Motor neuron (in vitro differentiated cells): ENCODE measurements around the gene IQSEC3. TPM values are rescaled to one million over a fixed set of nuclear protein-coding genes. Genes with fewer than 3 reads are reported as not detected.

Experiments used
- ATAC-seq, 8 experiments: fragments of 200-7000 bp; cut with Tn5 transposase; replicated peaks in 6 of 8; 2 replicates each; pipeline ENCODE4 v1.8.0; 2021; ENCODE audit warnings: mild to moderate bottlenecking in 8 of 8, moderate library complexity in 8 of 8
- H3K27ac ChIP-seq, 2 donors: fragments of 250-450 bp; sonication (Bioruptor Pico); 2 replicates each; pipeline ENCODE4 v1.9.0; 2021; ENCODE audit warnings: antibody characterized with exemption in 2 of 2, mild to moderate bottlenecking in 2 of 2, moderate library complexity in 1 of 2
- H3K4me1 ChIP-seq, 2 donors: fragments of 250-450 bp; sonication (Bioruptor Pico); replicated peaks in 1 of 2; 2 replicates each; pipeline ENCODE4 v1.6.1; 2021; ENCODE audit warnings: antibody characterized with exemption in 2 of 2, mild to moderate bottlenecking in 2 of 2, moderate library complexity in 1 of 2
- H3K4me3 ChIP-seq, 5 donors: fragments of 250-450 bp; sonication (Bioruptor Pico); 2 replicates each; pipeline ENCODE4 v1.9.0; 2021; ENCODE audit warnings: antibody characterized with exemption in 5 of 5, mild to moderate bottlenecking in 5 of 5, moderate library complexity in 4 of 5
- WGBS, 10 experiments: fragments of 450-650 bp; shearing (Covaris generic); methylation state at CpG; one replicate each; pipeline ENCODE4 v1.0.0; 2022; 5-methylcytosine and 5-hydroxymethylcytosine counted together
- in situ Hi-C, 9 experiments: fragments of 400-800 bp; cut with MboI; loops; one replicate each; pipeline ENCODE4 v1.15.0; 2021; ENCODE audit warnings: low sequenced_read_pairs in 9 of 9, low pct_unique_long_range_greater_than_20kb in 2 of 9; ENCODE audit not compliant: unreplicated experiment in 9 of 9
- total RNA-seq, 8 experiments: library from RNA; unstranded; fragments of 300-600 nt; gene quantifications; 2 replicates each; pipeline versions ENCODE4 v1.2.3 to v1.2.4, GENCODE V29; 2022

IQSEC3 gene
- total RNA-seq, 8 experiments from 2014 or later: 0.09 to 5.6 (median 1.8) TPM

GRCh38 chr12:193261-193660 is 126.7 kb downstream of the IQSEC3 start:
- in situ Hi-C loops: no loop called here
- peak in 5 of 8 experiments; percentile 6 to 21 (median 13) for ATAC-seq
- Histone ChIP-seq H3K4me3 (no peak overlapping the region), H3K4me1 (peaks cover 15 to 20% of the 10 kb centered on the region in 2 donors), H3K27ac (peak overlapping the region; percentile 22 to 24)
- 0 to 62% (median 24%) methylated on average over 1 to 7 of the region's 10 CpGs; no CpG with 5 or more reads in 6 of the 10 experiments for whole genome bisulfite sequencing, 10 experiments

DNA sequence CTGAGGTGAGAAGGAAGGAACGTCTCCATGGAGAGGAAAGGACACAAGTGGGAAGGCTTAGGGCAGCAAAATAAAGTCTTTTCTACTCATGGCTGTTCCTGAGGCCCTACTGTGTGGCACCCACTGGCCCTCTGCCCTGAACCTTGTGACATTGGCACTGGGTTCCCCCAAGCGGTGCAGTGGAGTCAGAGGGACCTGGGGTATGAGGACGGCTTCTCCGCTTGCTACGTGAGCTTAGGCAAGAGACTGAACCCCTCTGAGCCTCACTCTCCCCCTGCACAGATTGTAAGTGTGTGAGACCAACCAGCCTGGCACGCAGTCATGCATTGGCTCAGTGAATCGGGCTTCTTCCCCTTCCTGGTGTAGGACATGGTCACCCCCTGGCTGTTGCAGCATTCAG is 127.7 kb downstream of the IQSEC3 start:
- whole genome bisulfite sequencing, 10 experiments: 67 to 100% (median 83%) methylated on average over 1 to 7 of the region's 7 CpGs; no CpG with 5 or more reads in 3 of the 10 experiments

DNA sequence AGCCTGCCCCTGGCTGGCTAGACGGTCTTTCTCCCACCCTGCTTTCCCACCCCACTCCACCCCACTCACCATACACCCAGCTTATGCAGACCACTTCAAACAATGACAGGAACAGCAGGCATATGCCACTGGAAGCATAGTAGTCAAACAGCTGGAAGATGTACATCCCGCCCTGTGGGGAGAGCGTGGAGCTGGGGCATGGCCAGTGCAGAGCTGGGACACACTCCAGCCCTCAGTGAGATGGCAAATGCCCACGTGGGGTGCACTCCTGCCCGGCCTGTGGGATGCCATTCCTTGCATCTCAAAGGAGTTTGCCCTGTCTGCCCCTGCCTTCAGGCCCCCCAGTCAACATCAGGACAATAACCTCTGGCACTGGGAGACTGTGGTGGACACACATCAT is 128.6 kb downstream of the IQSEC3 start:
- in situ Hi-C loops: no loop called here
- no peak overlapping the region for H3K4me3 ChIP-seq
- no peak for ATAC-seq
- WGBS, 10 experiments: 6 to 83% methylated on average over 2 to 3 of the region's 5 CpGs; no CpG with 5 or more reads in 8 of the 10 experiments
- H3K4me1 ChIP-seq: peaks cover 22 to 24% of the 10 kb centered on the region in 2 donors
- H3K27ac ChIP-seq: no peak overlapping the region

More for the DNA sequence above, 127.7 kb downstream of the IQSEC3 start:
- no peak for ATAC-seq
- in situ Hi-C loops: no loop called here
- Histone ChIP-seq H3K4me1 (peaks cover 17 to 18% of the 10 kb centered on the region in 2 donors), H3K27ac (no peak overlapping the region), H3K4me3 (no peak overlapping the region)

GRCh38 chr12:195951-196350 is 129.4 kb downstream of the IQSEC3 start:
- in situ Hi-C loops: no loop called here

GRCh38 chr12:196436-196835 is 129.9 kb downstream of the IQSEC3 start:
- H3K4me1 ChIP-seq: peaks cover 22 to 24% of the 10 kb centered on the region in 2 donors
- H3K4me3 ChIP-seq: no peak overlapping the region
- in situ Hi-C loops: no loop called here
- WGBS, 10 experiments: 80% methylated on average over 1 to 2 of the region's 4 CpGs; no CpG with 5 or more reads in 8 of the 10 experiments
- ATAC-seq: no peak
- no peak overlapping the region for H3K27ac ChIP-seq

More at GRCh38 chr12:195951-196350, 129.4 kb downstream of the IQSEC3 start:
- Histone ChIP-seq H3K27ac (no peak overlapping the region), H3K4me1 (peaks cover 22 to 24% of the 10 kb centered on the region in 2 donors), H3K4me3 (no peak overlapping the region)
- no peak for ATAC-seq
- 82 to 100% (median 94%) methylated on average over 1 to 10 of the region's 15 CpGs; no CpG with 5 or more reads in 5 of the 10 experiments for WGBS, 10 experiments

DNA sequence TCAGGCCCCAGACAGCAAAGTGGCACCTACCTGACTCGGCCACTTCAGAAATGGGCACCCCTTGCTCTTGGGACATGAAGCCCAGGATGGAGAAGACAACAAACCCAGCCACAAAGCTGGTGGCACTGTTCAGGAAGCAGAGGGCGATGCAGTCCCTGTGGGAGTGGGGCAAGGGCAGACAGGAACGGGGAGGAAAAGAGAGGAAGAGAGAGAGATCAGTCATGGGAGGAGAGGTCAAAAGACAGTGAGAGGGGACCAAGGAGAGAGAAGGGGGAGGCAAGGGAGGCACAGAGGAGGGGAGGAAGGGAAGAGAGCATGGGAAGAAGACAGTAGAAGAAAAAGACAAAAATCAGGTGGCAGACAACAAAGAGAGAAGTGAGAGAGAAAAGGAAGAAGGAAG is 130.8 kb downstream of the IQSEC3 start:
- Histone ChIP-seq H3K4me3 (no peak overlapping the region), H3K27ac (no peak overlapping the region), H3K4me1 (peaks cover 22 to 24% of the 10 kb centered on the region in 2 donors)
- in situ Hi-C loops: no loop called here
- no peak for ATAC-seq
- WGBS, 10 experiments: 38 to 90% (median 71%) methylated on average over 2 to 3 of the region's 3 CpGs; no CpG with 5 or more reads in 2 of the 10 experiments

- 63 to 100% (median 89%) methylated on average over 1 to 7 of the region's 11 CpGs; no CpG with 5 or more reads in 5 of the 10 experiments for WGBS, 10 experiments
These were observed 131.5 kb downstream of the IQSEC3 start for GRCh38 chr12:197911-198695.

GRCh38 chr12:198705-199104 is 132.1 kb downstream of the IQSEC3 start:
- no peak overlapping the region for H3K27ac ChIP-seq
- H3K4me3 ChIP-seq: no peak overlapping the region
- H3K4me1 ChIP-seq: peaks cover 10 to 14% of the 10 kb centered on the region in 2 donors
- in situ Hi-C loops: no loop called here
- 22 to 100% (median 71%) methylated on average over 1 to 3 of the region's 9 CpGs; no CpG with 5 or more reads in 5 of the 10 experiments for WGBS, 10 experiments
- ATAC-seq: no peak

More at GRCh38 chr12:197911-198695, 131.5 kb downstream of the IQSEC3 start:
- peaks cover 15 to 20% of the 10 kb centered on the region in 2 donors for H3K4me1 ChIP-seq
- no peak overlapping the region for H3K27ac ChIP-seq
- in situ Hi-C loops: no loop called here
- H3K4me3 ChIP-seq: no peak overlapping the region
- no peak for ATAC-seq

- no peak for ATAC-seq
- in situ Hi-C loops: no loop called here
- no peak overlapping the region for H3K27ac ChIP-seq
- WGBS, 10 experiments: 33 to 94% (median 80%) methylated on average over 1 to 7 of the region's 8 CpGs; no CpG with 5 or more reads in 5 of the 10 experiments
- H3K4me1 ChIP-seq: peaks cover 11 to 12% of the 10 kb centered on the region in 2 donors
- no peak overlapping the region for H3K4me3 ChIP-seq
These were observed 134.8 kb downstream of the IQSEC3 start for GRCh38 chr12:201361-201760.

GRCh38 chr12:202081-202731 is 135.6 kb downstream of the IQSEC3 start:
- no peak overlapping the region for H3K4me3 ChIP-seq
- ATAC-seq: no peak
- H3K4me1 ChIP-seq: peaks cover 11 to 12% of the 10 kb centered on the region in 2 donors
- no peak overlapping the region for H3K27ac ChIP-seq
- WGBS, 10 experiments: 29 to 62% (median 46%) methylated on average over 1 to 11 of the region's 15 CpGs; no CpG with 5 or more reads in 3 of the 10 experiments
- in situ Hi-C loops: no loop called here

DNA sequence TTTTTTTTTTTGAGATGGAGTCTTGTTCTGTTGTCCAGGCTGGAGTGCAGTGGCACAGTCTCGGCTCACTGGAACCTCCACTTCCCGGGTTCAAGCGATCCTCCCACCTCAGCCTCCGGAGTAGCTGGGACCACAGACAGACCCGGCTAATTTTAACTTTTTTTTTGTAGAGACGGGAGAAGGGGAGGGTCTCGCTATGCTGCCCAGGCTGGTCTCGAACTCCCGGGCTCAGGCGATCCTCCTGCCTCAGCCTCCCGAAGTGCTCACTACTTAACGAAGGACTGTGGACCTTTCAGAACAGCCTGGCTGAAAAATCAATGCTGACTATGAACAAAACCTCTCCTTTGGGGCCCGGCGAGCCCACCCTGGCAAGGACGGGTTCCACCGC is 136.5 kb downstream of the IQSEC3 start:
- ATAC-seq: no peak
- in situ Hi-C loops: no loop called here
- Histone ChIP-seq H3K27ac (no peak overlapping the region), H3K4me1 (peaks cover 11 to 12% of the 10 kb centered on the region in 2 donors), H3K4me3 (peak overlapping the region in 4 of 5 donors; percentile 27 to 40 (median 35))
- 33 to 100% (median 69%) methylated on average over 1 to 10 of the region's 16 CpGs; no CpG with 5 or more reads in 2 of the 10 experiments for WGBS, 10 experiments

DNA sequence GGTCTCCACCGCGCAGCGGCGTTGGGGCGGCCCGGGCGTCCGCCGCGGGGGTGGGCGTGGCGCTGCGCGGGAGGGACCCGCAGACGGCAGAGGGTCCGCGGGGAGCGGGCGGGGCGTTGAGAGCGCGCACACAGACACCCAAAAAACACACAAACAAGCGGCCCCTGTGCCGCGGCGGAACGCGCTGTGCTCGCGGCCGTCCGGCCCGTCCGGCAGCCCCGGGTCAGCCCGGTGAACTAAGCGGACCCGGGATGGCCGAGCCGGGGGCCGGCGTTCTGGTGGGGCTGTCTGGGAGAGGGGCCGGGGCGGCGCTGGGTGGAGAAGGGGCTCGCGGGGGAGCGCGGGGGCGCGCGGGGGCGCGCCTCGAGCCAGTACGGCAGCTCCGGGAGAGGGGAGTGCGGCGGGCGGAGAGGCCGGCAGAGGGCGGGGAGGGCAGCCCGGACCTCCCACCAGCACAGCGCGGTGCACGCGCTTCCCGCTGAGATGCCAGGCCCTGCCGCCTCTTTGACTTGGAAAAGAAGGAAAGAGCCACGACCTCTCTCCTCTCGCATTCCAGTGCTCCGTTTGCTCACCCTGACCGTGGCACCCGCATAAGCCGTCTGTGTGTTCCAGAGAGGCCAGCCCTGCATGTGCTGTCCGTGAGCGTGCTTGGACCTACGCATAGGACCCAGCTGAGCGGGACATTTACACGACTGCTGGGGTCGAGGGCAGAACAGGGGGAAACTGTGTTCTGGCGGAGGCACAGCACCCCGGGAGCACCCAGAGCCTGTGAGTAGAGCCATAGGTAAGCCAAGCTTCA is 137.1 kb downstream of the IQSEC3 start:
- peak; percentile 3 to 76 (median 68) for ATAC-seq
- in situ Hi-C loops: no loop called here
- no peak overlapping the region for H3K27ac ChIP-seq

More for the DNA sequence above, 137.1 kb downstream of the IQSEC3 start:
- 0 to 7% methylated on average over 10 of the region's 84 CpGs; no CpG with 5 or more reads in 8 of the 10 experiments for WGBS, 10 experiments
- Histone ChIP-seq H3K4me3 (peak overlapping the region; percentile 27 to 40 (median 32)), H3K4me1 (peaks cover 11 to 12% of the 10 kb centered on the region in 2 donors)
